Measurements from ENCODE around the gene HDLBP.

- no peak for TF ChIP-seq GATA2 (IDR thresholded peaks at IDR 0.05; ENCODE audit: low read depth, low read length)
- no peak for TF ChIP-seq GATA3 (IDR thresholded peaks at IDR 0.05; ENCODE audit: low read depth, low read length)
Measured at GRCh38 chr2:241302083-241302482, 13.4 kb downstream of the HDLBP start.

Data from SH-SY5Y (cell line).